Measurements from ENCODE around the gene PDE8A. TPM values are rescaled to one million over a fixed set of nuclear protein-coding genes. Genes with fewer than 3 reads are reported as not detected.

The PDE8A gene
- total and polyA plus RNA-seq, 4 donors, result 11.2 to 47.5 (median 16.6) TPM

- 99% methylated on average over 1 of the region's 1 CpG for WGBS
- no peak overlapping the region for H3K27ac ChIP-seq (ENCODE audit: low read depth in 1 of 2, low read length in 2 of 2)
- H3K36me3 ChIP-seq (ENCODE audit: control insufficient read depth in 4 of 4, insufficient read depth in 3 of 4, low read depth in 1 of 4, low read length in 3 of 4), result peaks cover 0 to 2% (median 1%) of the 10 kb centered on the region in 4 donors
- no peak overlapping the region for H3K4me3 ChIP-seq (ENCODE audit: low read depth in 1 of 3, low read length in 3 of 3)
- H3K4me1 ChIP-seq (ENCODE audit: control insufficient read depth in 4 of 4, insufficient read depth in 4 of 4, low read length in 3 of 4), result peaks cover 0 to 4% (median 1%) of the 10 kb centered on the region in 4 donors
- no peaks in the 10 kb centered on the region for H3K9me3 ChIP-seq (ENCODE audit: control insufficient read depth in 4 of 4, low read length in 3 of 4)
- TF ChIP-seq SP1 (IDR thresholded peaks at IDR 0.05), result no peak
- TF ChIP-seq GABPA (IDR thresholded peaks at IDR 0.05 in 1 of 2, conservative IDR thresholded peaks at IDR 0.05 in 1 of 2), result no peak
- no peak for TF ChIP-seq YY1 (IDR thresholded peaks at IDR 0.05)
- TF ChIP-seq MAX (IDR thresholded peaks at IDR 0.05), result no peak
- TF ChIP-seq TAF1 (conservative IDR thresholded peaks at IDR 0.05), result no peak
- TF ChIP-seq FOXA2 (IDR thresholded peaks at IDR 0.05), result no peak
- no peak for DNase-seq (ENCODE audit: low spot score)
- no peak overlapping the region for H3K9ac ChIP-seq (ENCODE audit: low read depth in 1 of 2, low read length in 2 of 2)
- no peaks in the 10 kb centered on the region for H3K27me3 ChIP-seq (ENCODE audit: control insufficient read depth in 4 of 4, insufficient read depth in 4 of 4, low read length in 3 of 4)
These were observed 81.9 kb downstream of the PDE8A start for GRCh38 chr15:85063522-85064079.

GRCh38 chr15:85064710-85065109 lies 83.1 kb downstream of the PDE8A start:
- Histone ChIP-seq H3K4me1 (ENCODE audit: control insufficient read depth in 4 of 4, insufficient read depth in 4 of 4, low read length in 3 of 4) (peaks cover 0 to 4% (median 1%) of the 10 kb centered on the region in 4 donors), H3K27ac (ENCODE audit: low read depth in 1 of 2, low read length in 2 of 2) (no peak overlapping the region), H3K9me3 (ENCODE audit: control insufficient read depth in 4 of 4, low read length in 3 of 4) (no peaks in the 10 kb centered on the region), H3K36me3 (ENCODE audit: control insufficient read depth in 4 of 4, insufficient read depth in 3 of 4, low read depth in 1 of 4, low read length in 3 of 4) (peaks cover 0 to 6% (median 1%) of the 10 kb centered on the region in 4 donors), H3K9ac (ENCODE audit: low read depth in 1 of 2, low read length in 2 of 2) (no peak overlapping the region), H3K4me3 (ENCODE audit: low read depth in 1 of 3, low read length in 3 of 3) (no peak overlapping the region), H3K27me3 (ENCODE audit: control insufficient read depth in 4 of 4, insufficient read depth in 4 of 4, low read length in 3 of 4) (no peaks in the 10 kb centered on the region)
- 100% methylated on average over 1 of the region's 1 CpG for WGBS
- DNase-seq (ENCODE audit: low spot score), result no peak
- TF ChIP-seq RAD21 (IDR thresholded peaks at IDR 0.05) (no peak), JUND (IDR thresholded peaks at IDR 0.05) (no peak), HNF4A (conservative IDR thresholded peaks at IDR 0.05) (no peak), HNF4G (IDR thresholded peaks at IDR 0.05) (no peak), EGR1 (IDR thresholded peaks at IDR 0.05; ENCODE audit: low read depth in 2 of 2) (no peak), MAX (IDR thresholded peaks at IDR 0.05) (no peak), GABPA (IDR thresholded peaks at IDR 0.05 in 1 of 2, conservative IDR thresholded peaks at IDR 0.05 in 1 of 2) (no peak), REST (IDR thresholded peaks at IDR 0.05) (no peak), FOXA1 (IDR thresholded peaks at IDR 0.05) (no peak), ATF3 (IDR thresholded peaks at IDR 0.05) (no peak), TAF1 (conservative IDR thresholded peaks at IDR 0.05) (no peak), CTCF (IDR thresholded peaks at IDR 0.05; ENCODE audit: low read depth, low read length, missing input control) (no peak)
